ENCODE results near the gene ARMC9. TPM values are rescaled to one million over a fixed set of nuclear protein-coding genes. Genes with fewer than 3 reads are reported as not detected.

The ARMC9 gene
- total RNA-seq, 2 experiments from 2014 or later = 2.0 to 2.5 TPM

DNA sequence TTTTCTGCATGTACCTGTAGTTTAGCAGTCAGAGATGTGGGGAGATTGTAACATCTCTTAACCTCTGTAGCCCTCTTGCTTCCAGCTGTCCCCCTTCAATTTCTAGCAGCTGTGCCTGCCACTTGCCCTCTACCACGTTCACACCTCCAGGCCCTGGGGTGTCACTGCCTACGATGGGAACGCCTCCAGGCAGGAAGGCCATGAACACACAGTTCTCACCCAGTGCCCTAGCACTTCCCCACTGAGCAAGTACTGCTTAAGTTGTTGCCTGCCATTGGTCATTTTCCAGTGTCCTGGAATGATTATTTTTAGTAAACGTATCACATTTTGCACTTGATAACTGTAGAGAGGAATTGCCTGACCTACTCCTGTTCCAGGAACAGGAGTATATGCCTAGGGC is 120.0 kb downstream of the ARMC9 start:
- peaks cover 9% of the 10 kb centered on the region for H3K9me3 Mint-ChIP-seq
- no peak overlapping the region for H3K4me3 Mint-ChIP-seq
- ATAC-seq (ENCODE audit: low read depth) (no peak), DNase-seq (no peak)
- peaks cover 11% of the 10 kb centered on the region for H3K4me1 Mint-ChIP-seq
- peaks cover 13% of the 10 kb centered on the region for H3K27me3 Mint-ChIP-seq
- POLR2A ChIA-PET = no interaction called here
- H3K36me3 Mint-ChIP-seq = peaks cover 2% of the 10 kb centered on the region
- no peak overlapping the region for H3K27ac Mint-ChIP-seq

DNA sequence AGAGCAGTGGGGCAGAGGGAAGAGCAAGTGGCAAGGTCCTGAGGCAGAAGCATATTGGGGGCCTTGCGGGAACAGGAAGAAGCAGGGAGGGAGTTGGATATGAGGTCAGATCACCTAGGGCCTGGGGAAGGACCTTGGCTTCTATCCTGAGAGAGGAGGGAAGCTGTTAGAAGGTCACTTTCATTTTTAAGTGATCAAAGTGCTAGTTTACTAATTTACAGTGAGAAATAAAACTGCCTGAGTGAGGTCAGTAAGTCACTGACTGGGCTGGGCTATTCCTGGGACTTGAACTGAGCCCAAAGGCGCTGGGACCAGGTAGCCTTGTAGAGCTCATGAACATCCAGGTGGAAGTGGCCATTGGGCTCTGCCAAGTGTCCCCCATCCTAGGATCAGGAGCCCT is 120.5 kb downstream of the ARMC9 start:
- DNase-seq = no peak
- Mint-ChIP-seq H3K27me3 (peaks cover 13% of the 10 kb centered on the region), H3K27ac (no peak overlapping the region), H3K4me1 (peaks cover 11% of the 10 kb centered on the region), H3K36me3 (peaks cover 2% of the 10 kb centered on the region), H3K4me3 (no peak overlapping the region), H3K9me3 (peaks cover 9% of the 10 kb centered on the region)
- POLR2A ChIA-PET = no interaction called here
- ATAC-seq (ENCODE audit: low read depth) = no peak

DNA sequence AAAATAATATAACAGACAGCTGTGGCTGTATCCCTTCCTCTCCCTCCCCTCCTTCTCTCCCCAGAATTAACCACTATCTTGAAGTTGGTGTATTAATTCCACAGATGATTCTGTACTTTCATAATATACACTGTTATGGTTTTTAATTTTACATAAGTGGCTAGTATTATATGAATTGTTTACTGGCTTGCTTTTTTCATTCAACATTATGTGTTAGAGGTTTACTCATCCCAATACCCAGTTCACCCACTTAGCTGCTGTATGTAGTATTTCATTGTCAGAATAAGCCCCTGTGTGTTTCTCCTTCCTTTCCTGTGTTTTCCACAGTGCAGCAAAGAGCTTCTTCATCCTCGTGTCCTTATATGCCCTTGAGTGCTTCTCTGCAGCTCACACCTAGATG is 121.4 kb downstream of the ARMC9 start:
- POLR2A ChIA-PET = no interaction called here

DNA sequence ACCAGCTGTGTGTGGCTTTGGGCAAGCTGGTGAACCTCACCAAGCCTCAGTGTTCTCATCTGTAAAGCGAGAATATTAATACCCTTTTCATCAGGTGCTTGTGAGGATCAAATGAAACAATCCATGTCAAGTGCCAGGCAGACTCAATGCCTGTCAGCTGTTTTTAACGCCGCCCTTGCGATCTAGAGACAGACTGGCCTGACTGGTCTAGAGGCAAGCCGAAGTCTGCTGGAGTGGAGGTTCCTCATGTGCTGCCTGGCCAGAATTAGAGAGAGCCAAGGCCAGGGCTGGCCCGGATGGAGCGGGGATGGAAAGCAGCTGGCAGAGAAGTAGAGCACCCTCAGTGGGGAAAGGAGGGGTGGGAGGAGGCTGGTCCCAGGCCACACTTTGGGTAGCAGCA is 122.6 kb downstream of the ARMC9 start:
- Mint-ChIP-seq H3K9me3 (peaks cover 9% of the 10 kb centered on the region), H3K27me3 (peaks cover 13% of the 10 kb centered on the region), H3K4me1 (peaks cover 11% of the 10 kb centered on the region), H3K36me3 (peaks cover 2% of the 10 kb centered on the region), H3K4me3 (no peak overlapping the region), H3K27ac (no peak overlapping the region)
- DNase-seq (no peak), ATAC-seq (ENCODE audit: low read depth) (no peak)
- POLR2A ChIA-PET = interaction anchor here (0.7 kb wide), 1 partner anchor 80 kb away, joined by 3 read pairs; no protein-coding TSS in a partner anchor

More for the DNA sequence above, 121.4 kb downstream of the ARMC9 start:
- Mint-ChIP-seq H3K27ac (no peak overlapping the region), H3K27me3 (peaks cover 13% of the 10 kb centered on the region), H3K9me3 (peaks cover 9% of the 10 kb centered on the region), H3K36me3 (peaks cover 2% of the 10 kb centered on the region), H3K4me3 (no peak overlapping the region), H3K4me1 (peaks cover 11% of the 10 kb centered on the region)
- no peak for DNase-seq
- no peak for ATAC-seq (ENCODE audit: low read depth)

DNA sequence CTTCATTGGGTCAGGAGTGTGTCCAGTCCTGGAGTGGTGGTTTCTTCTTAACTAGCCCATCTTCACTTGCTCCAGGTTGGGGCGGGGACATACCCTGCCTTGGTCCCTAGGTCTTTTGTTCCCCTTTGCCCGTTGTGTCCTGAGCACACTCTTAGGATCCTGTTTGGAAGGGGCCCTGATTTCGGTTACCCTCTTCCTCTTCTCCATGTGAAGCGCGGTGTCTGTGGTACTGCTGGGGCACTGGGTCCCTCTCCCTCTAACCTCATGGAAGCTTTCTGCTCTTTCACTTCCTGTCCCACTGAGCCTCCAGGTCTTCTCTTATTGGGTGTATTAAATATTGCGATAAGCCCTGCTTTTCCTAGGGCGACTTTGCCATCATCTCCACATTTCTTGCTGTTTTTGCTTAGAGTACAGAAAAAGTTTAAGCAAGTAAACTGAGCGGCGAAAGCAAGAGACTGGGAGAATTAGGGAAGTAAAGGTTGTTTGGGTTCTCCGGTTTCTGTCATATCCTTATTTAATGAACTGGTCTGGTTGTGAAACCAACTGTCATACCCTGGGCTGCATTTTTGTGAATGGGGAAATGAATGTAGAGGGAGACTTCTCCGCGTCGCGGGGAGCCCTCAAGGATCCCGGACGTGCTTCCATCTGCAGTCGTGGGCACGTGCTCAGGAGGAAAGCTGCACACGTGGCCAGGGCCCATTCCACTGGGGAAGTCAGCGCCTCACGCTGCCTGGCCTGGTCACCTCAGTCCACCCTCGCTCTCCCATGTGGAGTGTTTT is 123.3 kb downstream of the ARMC9 start:
- Mint-ChIP-seq H3K4me1 (peaks cover 11% of the 10 kb centered on the region), H3K27me3 (peaks cover 13% of the 10 kb centered on the region), H3K9me3 (peaks cover 7% of the 10 kb centered on the region), H3K36me3 (peaks cover 2% of the 10 kb centered on the region), H3K4me3 (no peak overlapping the region), H3K27ac (no peak overlapping the region)
- POLR2A ChIA-PET = no interaction called here
- DNase-seq = no peak
- ATAC-seq (ENCODE audit: low read depth) = no peak

DNA sequence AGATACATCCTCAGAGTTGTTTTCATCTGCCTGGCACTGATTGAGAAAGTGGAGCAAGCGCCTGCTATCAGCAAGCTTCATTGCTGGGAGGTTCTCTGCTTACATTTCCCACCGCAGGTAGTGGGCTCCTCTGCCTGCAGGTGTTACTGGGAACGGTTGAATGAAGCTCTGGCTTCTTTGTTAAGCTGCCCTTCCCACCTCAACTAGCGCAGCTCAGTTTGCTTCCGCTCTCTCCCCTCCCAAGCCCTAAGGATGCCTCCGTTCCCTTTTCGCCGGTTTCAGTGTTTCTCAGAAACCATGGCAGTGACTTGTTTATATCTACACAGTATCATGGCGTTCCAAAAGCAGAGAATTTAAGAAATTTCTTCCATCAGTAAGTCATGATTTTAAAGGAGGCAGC is 124.9 kb downstream of the ARMC9 start:
- POLR2A ChIA-PET = no interaction called here
- peaks cover 10% of the 10 kb centered on the region for H3K27me3 Mint-ChIP-seq
- H3K27ac Mint-ChIP-seq = no peak overlapping the region
- no peak for ATAC-seq (ENCODE audit: low read depth)
- H3K36me3 Mint-ChIP-seq = no peaks in the 10 kb centered on the region
- no peak for DNase-seq
- H3K4me3 Mint-ChIP-seq = no peak overlapping the region
- peaks cover 11% of the 10 kb centered on the region for H3K4me1 Mint-ChIP-seq
- H3K9me3 Mint-ChIP-seq = no peaks in the 10 kb centered on the region

DNA sequence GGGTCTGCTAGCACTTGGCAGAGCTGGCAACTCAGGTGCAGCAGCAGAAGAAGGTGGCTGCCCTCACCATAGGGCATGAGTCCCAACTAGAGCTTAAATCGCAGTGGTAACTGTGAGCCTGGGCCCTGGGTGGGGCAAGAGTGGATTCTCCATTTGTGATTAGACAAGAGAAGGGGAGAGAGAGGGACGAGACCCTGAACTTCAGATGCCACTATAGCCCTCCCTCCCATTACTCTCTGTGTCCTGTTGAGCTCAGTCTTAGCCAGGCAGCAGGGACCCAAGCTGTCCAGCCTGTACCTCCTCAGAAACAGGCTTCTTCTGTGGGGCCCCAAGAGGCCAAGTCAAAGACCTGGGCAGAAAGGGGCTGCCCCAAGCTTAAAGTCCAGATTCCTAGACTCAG is 127.4 kb downstream of the ARMC9 start:
- Mint-ChIP-seq H3K4me1 (peaks cover 9% of the 10 kb centered on the region), H3K4me3 (no peak overlapping the region), H3K36me3 (no peaks in the 10 kb centered on the region), H3K9me3 (no peaks in the 10 kb centered on the region), H3K27ac (no peak overlapping the region), H3K27me3 (peaks cover 10% of the 10 kb centered on the region)
- ATAC-seq (ENCODE audit: low read depth) = no peak
- POLR2A ChIA-PET = no interaction called here
- DNase-seq = no peak

DNA sequence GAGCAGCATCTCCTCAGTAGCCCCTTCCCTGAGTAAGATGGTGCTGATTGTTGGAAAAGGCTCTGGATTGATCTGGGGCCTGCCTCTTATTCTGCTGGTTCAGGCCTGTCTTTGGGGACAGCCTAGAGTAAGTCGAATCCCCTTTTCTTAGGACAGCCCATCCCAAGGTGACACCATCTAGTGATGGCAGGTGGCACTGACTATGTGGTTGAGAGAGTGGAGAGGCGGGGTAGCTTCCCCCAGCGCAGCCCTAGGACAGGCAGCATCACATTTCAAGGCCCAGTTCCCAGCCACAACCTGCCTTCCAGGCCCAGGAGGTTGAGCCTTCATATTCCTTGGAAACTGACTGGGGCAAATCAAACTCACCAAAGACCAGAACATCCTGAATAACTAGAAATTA is 128.0 kb downstream of the ARMC9 start:
- Mint-ChIP-seq H3K4me3 (no peak overlapping the region), H3K36me3 (no peaks in the 10 kb centered on the region), H3K4me1 (peaks cover 8% of the 10 kb centered on the region), H3K27me3 (peaks cover 10% of the 10 kb centered on the region), H3K9me3 (no peaks in the 10 kb centered on the region), H3K27ac (no peak overlapping the region)
- DNase-seq = no peak
- no peak for ATAC-seq (ENCODE audit: low read depth)
- POLR2A ChIA-PET = no interaction called here

DNA sequence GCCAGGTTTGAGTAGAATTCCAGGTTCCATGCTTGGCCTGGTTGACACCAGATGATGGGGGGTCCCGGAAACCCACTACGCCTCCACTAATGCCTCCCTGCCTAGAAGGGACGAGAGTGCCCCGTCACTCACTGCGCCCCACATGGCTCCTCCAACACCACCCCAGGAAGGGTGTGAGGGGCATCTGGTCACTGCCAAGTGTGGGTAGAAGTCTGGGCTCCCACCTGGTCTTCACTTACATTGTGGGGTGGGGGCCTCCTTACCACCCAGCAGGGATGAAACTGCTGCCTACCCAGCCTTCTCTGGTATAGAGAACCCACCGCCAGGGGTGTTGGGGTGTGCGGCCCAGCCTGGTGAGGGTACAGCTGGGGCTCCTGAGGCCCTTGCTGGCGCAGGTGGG is 131.9 kb downstream of the ARMC9 start:
- no peak overlapping the region for H3K27ac Mint-ChIP-seq
- H3K9me3 Mint-ChIP-seq = no peaks in the 10 kb centered on the region
- no peaks in the 10 kb centered on the region for H3K27me3 Mint-ChIP-seq
- no peaks in the 10 kb centered on the region for H3K4me1 Mint-ChIP-seq
- DNase-seq = no peak
- ATAC-seq (ENCODE audit: low read depth) = no peak
- H3K36me3 Mint-ChIP-seq = no peaks in the 10 kb centered on the region
- POLR2A ChIA-PET = no interaction called here
- no peak overlapping the region for H3K4me3 Mint-ChIP-seq

DNA sequence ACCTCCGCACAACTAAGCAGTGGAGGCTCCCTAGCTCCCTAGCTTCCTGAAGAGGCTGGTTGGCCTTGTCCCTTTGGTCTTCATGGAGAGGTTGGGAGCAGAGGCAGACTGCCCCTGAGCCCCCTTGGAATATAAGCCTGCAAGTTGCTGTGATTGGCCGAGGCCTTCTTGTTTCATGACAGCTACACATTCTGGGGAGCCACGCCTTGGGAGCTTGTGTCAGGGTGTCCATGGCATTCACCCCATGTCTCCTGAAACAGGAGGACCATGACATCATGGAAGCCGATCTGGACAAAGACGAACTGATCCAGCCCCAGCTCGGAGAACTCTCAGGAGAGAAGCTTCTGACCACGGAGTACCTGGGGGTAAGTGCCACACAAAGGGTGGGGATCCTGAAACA is 133.1 kb downstream of the ARMC9 start:
- H3K4me3 Mint-ChIP-seq = no peak overlapping the region
- no peak for ATAC-seq (ENCODE audit: low read depth)
- H3K27ac Mint-ChIP-seq = no peak overlapping the region
- POLR2A ChIA-PET = no interaction called here
- no peak for DNase-seq
- H3K9me3 Mint-ChIP-seq = no peaks in the 10 kb centered on the region
- no peaks in the 10 kb centered on the region for H3K36me3 Mint-ChIP-seq
- H3K27me3 Mint-ChIP-seq = no peaks in the 10 kb centered on the region
- H3K4me1 Mint-ChIP-seq = no peaks in the 10 kb centered on the region

DNA sequence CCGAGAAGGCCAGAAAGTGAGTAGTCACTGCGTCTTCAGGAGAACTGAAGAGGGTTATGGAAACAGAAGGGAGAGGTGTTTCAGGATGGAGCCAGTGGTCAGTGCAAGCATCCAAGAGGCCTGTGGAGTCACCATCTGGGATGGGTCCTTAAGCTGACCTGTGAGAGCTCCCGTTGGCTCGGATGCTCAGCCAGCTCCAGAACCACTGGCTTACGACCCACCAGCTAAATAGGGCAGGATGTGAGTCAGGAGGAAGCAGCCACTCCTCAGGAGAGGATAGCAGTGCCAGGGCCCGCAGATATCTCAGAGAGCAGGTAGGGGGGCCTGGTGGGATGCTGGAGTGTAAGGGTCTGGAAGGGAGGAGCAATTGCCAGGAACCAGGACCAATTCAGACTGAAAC is 134.0 kb downstream of the ARMC9 start:
- Mint-ChIP-seq H3K36me3 (no peaks in the 10 kb centered on the region), H3K4me3 (no peak overlapping the region), H3K27me3 (no peaks in the 10 kb centered on the region), H3K9me3 (no peaks in the 10 kb centered on the region), H3K4me1 (no peaks in the 10 kb centered on the region), H3K27ac (no peak overlapping the region)
- POLR2A ChIA-PET = no interaction called here
- no peak for ATAC-seq (ENCODE audit: low read depth)
- no peak for DNase-seq

DNA sequence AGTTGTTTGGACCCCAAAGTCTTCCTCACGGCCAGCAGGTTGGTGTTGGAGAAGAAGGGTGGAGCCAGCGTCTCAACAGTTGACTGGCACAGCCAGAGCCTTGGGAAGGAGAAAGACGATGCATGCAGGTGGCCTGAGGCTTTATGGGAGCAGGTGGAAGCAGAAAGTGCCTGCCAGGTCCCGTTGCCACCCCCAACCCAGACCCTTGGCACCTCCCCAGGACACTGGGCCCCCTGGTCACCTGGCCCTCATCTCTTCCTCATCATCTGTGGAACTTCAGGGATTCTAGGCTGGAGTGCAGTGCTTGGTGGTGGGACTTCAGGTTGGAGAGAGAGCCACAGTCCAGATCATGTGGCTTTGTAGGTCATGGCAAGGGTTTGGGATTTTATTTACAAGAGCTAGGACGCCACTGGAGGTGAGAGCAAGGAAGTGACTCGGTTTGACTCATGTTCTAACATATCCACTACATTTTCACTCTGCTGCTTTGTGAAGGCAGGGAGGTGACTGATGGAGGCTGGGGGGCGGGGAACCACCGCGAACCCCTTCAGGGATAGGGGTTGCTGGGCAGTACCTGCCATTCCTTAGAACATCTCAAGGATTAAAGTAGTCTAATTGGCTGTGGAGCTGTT is 134.6 kb downstream of the ARMC9 start:
- Mint-ChIP-seq H3K4me3 (no peak overlapping the region), H3K36me3 (no peaks in the 10 kb centered on the region), H3K27ac (no peak overlapping the region), H3K9me3 (no peaks in the 10 kb centered on the region), H3K4me1 (no peaks in the 10 kb centered on the region), H3K27me3 (no peaks in the 10 kb centered on the region)
- DNase-seq (no peak), ATAC-seq (ENCODE audit: low read depth) (no peak)
- POLR2A ChIA-PET = no interaction called here

DNA sequence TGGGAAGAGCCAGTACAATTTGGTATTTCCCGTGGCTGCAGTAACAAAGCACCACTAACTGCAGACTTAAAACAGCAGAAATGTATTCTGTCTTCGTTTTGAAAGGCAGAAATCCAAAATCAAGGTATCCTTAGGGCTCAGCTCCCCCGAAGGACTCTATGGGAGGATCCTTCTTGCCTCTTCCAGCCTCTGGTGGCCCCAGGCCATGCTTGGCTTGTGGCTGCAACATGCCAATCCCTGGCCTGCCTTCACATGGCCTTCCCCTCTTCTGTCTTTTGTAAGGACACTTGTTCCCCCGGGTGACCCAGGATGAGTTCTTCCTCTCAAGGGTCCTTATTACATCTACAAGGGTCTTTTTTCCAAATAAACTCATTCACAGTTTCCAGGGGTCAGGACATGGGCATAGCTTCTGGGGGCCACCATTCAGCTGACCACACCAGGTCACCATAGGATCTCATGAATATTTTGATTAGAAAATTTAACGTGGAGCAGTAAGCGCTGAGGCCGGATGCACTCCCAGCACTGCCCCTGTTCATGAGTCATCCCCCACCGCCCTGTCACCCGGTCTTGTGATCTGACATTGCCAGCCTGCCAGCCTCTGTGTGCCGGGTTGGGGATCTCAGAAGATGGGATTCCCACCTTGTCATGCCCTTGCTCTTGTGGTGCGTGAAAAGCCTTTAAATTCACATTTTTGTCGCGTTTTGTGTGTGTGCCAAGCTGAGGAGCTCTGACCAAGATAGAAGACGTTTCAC is 135.9 kb downstream of the ARMC9 start:
- H3K27me3 Mint-ChIP-seq = no peaks in the 10 kb centered on the region
- POLR2A ChIA-PET = no interaction called here
- no peaks in the 10 kb centered on the region for H3K4me1 Mint-ChIP-seq
- no peak overlapping the region for H3K27ac Mint-ChIP-seq
- H3K9me3 Mint-ChIP-seq = no peaks in the 10 kb centered on the region
- ATAC-seq (ENCODE audit: low read depth) (no peak), DNase-seq (no peak)
- H3K4me3 Mint-ChIP-seq = no peak overlapping the region
- H3K36me3 Mint-ChIP-seq = no peaks in the 10 kb centered on the region

DNA sequence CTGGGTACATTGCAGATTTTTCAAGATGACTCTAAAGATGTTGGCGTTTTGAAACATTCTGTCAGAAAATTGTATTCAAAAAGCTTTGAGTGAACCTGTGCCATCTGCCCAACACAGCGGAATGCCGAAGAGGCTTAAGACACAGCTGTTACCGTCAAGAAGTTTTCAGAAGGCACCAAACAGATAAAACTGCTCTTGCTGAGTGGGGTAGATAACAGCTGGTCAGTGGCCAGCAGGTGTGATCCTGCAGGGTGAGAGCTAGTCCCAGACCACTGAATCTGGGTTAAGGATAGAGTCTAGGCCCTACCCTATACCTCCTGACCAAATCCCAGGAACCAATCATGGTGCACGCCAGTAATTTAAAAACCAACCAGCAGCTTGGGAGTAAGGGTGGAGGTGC is 136.6 kb downstream of the ARMC9 start:
- ATAC-seq (ENCODE audit: low read depth) (no peak), DNase-seq (no peak)
- no peak overlapping the region for H3K27ac Mint-ChIP-seq
- H3K4me3 Mint-ChIP-seq = no peak overlapping the region
- no peaks in the 10 kb centered on the region for H3K9me3 Mint-ChIP-seq
- no peaks in the 10 kb centered on the region for H3K4me1 Mint-ChIP-seq
- no peaks in the 10 kb centered on the region for H3K36me3 Mint-ChIP-seq
- POLR2A ChIA-PET = no interaction called here
- H3K27me3 Mint-ChIP-seq = no peaks in the 10 kb centered on the region
